8988T (cell line): ENCODE measurements around the gene GALNT16.
"Not testable (repeated sequence)": the region's sequence is repeated elsewhere in the genome, so short reads cannot be mapped to it uniquely, and the experiment has no call there.

Experiments used
- DNase-seq: peaks from one replicate; pipeline ENCODE4 v3.0.0; 2011

Gene GALNT16

GRCh38 chr14:69287098-69288010, 27.4 kb downstream of the GALNT16 start:
- DNase-seq: no peak

GRCh38 chr14:69288011-69288771, 28.2 kb downstream of the GALNT16 start:
- no peak for DNase-seq

GRCh38 chr14:69288956-69289705, 29.2 kb downstream of the GALNT16 start:
- DNase-seq: no peak

GRCh38 chr14:69289811-69290520, 30.0 kb downstream of the GALNT16 start:
- DNase-seq: no peak

GRCh38 chr14:69290881-69291280, 30.9 kb downstream of the GALNT16 start:
- not testable (repeated sequence) for DNase-seq

GRCh38 chr14:69291396-69291795, 31.4 kb downstream of the GALNT16 start:
- no peak for DNase-seq

GRCh38 chr14:69291891-69292561, 32.1 kb downstream of the GALNT16 start:
- no peak for DNase-seq

GRCh38 chr14:69298131-69299071, 38.4 kb downstream of the GALNT16 start:
- no peak for DNase-seq

GRCh38 chr14:69299286-69300035, 39.5 kb downstream of the GALNT16 start:
- DNase-seq: no peak

GRCh38 chr14:69300601-69301221, 40.8 kb downstream of the GALNT16 start:
- no peak for DNase-seq

GRCh38 chr14:69303086-69303485, 43.1 kb downstream of the GALNT16 start:
- no peak for DNase-seq

- DNase-seq: no peak
Measured at GRCh38 chr14:69312608-69313007, 52.6 kb downstream of the GALNT16 start.

- no peak for DNase-seq
Measured at GRCh38 chr14:69313176-69313575, 53.2 kb downstream of the GALNT16 start.

GRCh38 chr14:69314327-69314726, 54.4 kb downstream of the GALNT16 start:
- DNase-seq: no peak

GRCh38 chr14:69315301-69315700, 55.3 kb downstream of the GALNT16 start:
- no peak for DNase-seq

- DNase-seq: no peak
Measured at GRCh38 chr14:69316449-69317101, 56.6 kb downstream of the GALNT16 start.

- peak; percentile 66 for DNase-seq
Measured at GRCh38 chr14:69317102-69317755, 57.3 kb downstream of the GALNT16 start.

- no peak for DNase-seq
Measured at GRCh38 chr14:69317780-69318179, 57.8 kb downstream of the GALNT16 start.
